Subcutaneous adipose tissue (tissue), 4 donors: ENCODE measurements around the gene RAD51B. TPM values are rescaled to one million over a fixed set of nuclear protein-coding genes. Genes with fewer than 3 reads are reported as not detected.

Source experiments
- total RNA-seq, 4 donors: library from RNA; depleted of rRNA; stranded (reverse); fragments of >200 nt; gene quantifications; one replicate each; pipeline ENCODE4 v1.1.0, GENCODE V29; 2016
- TF ChIP-seq, protein P1 (sequence below): fragments of 450-650 bp; IDR thresholded peaks from one replicate; pipeline ENCODE4 v1.5.1; 2016; ENCODE audit warnings: low read depth, mild to moderate bottlenecking, control low read depth, antibody characterized with exemption, moderate library complexity

RAD51B gene
- total RNA-seq, 4 donors from 2014 or later: 9.7 to 24.1 (median 16.7) TPM

DNA sequence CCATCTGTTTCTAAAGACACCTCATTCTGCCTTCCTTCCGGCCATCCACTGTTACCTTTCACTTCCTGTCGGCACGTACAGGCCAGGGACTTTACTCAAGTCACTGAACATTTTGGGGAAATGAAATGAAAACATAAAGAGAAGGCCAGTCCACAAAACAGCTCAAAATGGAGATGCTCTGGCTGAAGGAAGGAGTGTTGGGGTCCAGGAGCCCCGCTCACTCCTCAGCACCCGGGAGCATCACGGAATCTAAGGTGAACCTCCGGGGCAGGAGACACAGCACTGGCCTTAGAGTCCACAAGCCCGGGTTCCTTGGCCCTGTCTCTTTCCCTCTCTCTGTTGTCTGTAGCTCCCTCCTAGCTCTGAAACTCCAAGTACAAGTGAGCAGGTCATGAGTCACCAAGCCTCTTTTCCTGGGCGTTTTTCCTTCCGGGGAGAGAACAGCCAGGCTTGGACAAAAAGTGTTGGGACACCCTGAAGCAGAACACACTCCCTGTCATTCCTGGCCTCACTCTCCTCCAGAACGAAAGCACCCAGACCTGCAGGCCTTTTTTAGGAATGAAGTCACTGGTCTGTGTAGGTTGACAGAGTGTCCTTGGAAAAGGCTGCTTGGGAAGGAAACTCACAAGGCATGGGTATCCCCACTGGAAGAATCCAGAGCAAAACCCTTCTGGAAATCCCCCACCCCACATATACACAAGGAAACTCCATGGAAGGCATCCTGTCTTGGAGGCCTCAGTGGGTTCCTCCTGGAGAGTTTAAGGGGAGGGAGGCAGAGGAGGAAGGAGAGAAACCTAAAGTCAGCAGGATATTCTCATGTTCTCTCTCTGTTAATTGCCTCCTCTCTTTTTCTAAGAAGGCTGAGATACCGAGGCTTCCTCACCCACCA, 728.0 kb downstream of the RAD51B start:
- TF ChIP-seq, protein P1, sequence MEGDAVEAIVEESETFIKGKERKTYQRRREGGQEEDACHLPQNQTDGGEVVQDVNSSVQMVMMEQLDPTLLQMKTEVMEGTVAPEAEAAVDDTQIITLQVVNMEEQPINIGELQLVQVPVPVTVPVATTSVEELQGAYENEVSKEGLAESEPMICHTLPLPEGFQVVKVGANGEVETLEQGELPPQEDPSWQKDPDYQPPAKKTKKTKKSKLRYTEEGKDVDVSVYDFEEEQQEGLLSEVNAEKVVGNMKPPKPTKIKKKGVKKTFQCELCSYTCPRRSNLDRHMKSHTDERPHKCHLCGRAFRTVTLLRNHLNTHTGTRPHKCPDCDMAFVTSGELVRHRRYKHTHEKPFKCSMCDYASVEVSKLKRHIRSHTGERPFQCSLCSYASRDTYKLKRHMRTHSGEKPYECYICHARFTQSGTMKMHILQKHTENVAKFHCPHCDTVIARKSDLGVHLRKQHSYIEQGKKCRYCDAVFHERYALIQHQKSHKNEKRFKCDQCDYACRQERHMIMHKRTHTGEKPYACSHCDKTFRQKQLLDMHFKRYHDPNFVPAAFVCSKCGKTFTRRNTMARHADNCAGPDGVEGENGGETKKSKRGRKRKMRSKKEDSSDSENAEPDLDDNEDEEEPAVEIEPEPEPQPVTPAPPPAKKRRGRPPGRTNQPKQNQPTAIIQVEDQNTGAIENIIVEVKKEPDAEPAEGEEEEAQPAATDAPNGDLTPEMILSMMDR: no peak

- TF ChIP-seq, protein P1: no peak
Observed at GRCh38 chr14:68548194-68549076, 728.9 kb downstream of the RAD51B start.

DNA sequence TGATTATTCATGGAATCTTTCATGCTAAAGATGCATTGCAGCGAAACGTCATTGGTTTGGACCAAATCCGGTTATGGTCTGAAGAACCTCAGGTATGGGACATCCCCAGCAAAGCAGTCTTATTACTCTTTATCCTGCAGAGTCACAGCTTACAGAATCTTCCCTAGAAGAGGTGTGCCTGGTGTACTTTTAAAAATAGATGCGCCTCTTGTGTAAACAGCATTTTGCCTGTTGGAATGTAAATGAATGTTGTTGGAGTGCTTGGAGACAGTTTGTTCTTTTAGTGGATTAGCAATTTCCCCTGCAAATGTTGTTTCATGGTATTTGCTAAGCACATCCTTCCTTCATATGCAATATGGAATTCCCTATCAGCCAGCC, 730.7 kb downstream of the RAD51B start:
- TF ChIP-seq, protein P1: no peak

- TF ChIP-seq, protein P1: no peak
Observed at GRCh38 chr14:68551045-68551683, 731.6 kb downstream of the RAD51B start.

GRCh38 chr14:68552075-68552474, 732.5 kb downstream of the RAD51B start:
- TF ChIP-seq, protein P1: no peak

DNA sequence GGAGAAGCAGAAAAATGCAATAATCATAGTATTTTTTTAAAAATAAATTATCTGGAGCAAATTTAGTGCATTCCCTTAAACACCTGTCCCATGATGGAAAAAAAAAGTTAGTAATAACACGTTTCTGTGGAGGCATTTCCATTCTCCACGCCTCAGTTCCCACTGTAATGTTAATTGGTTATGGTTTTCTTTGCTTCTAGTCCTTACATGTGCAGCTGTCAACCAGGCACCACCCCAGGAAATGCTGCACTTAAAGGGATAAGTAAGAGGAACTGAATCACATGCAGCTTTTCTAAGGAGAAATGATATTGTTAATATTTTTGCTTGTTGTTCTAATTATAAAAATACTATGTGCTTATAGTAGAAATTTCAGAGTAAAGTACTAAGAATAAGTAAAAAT, 733.0 kb downstream of the RAD51B start:
- TF ChIP-seq, protein P1: no peak

DNA sequence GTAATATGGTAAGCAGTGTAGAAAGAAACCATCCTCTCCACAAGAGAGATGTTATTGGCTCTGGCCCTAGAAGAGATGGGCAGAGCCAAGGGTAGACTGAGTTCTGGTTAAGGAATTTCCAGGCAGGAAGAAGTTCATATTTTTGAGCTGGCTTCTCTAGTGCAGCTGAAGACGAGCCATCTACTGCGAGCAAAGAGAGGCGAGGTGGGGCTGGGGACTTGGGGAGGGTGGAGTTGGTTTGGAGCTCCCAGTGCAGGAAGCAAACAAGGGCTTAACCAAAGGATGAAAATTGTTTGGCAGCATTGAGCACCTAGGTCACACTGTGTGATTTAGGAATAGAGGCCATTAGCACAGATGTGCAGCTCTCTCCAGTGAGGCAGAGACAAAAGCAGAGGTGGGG, 733.7 kb downstream of the RAD51B start:
- TF ChIP-seq, protein P1: no peak
